Thyroid gland (tissue), 4 donors: ENCODE data around the gene BICD2.

Experiments
- CTCF ChIP-seq, 6 experiments: fragments of 200-600 bp in 3 of 6; fragments of 450-650 bp in 3 of 6; sonication (generic) in 3 of 6; IDR thresholded peaks; one replicate each; pipeline ENCODE4 v1.5.1; 2016 to 2019; ENCODE audit warnings: antibody characterized with exemption in 6 of 6, mild to moderate bottlenecking in 2 of 6, inconsistent platforms in 1 of 6, moderate library complexity in 1 of 6
- POLR2A ChIP-seq, 2 donors: fragments of 450-650 bp; IDR thresholded peaks; one replicate each; pipeline ENCODE4 v1.6.1; 2017; ENCODE audit warnings: antibody characterized with exemption in 2 of 2, mild to moderate bottlenecking in 2 of 2, moderate library complexity in 1 of 2

GRCh38 chr9:92671323-92671722 lies 93.3 kb downstream of the BICD2 start:
- TF ChIP-seq CTCF (IDR thresholded peaks at IDR 0.05), result no peak
- no peak for TF ChIP-seq POLR2A (IDR thresholded peaks at IDR 0.05)
